Endothelial cell of umbilical vein (primary cell): ENCODE results near the gene MAT2B. TPM values are rescaled to one million over a fixed set of nuclear protein-coding genes. Genes with fewer than 3 reads are reported as not detected.
"Not testable (repeated sequence)": the region's sequence is repeated elsewhere in the genome, so short reads cannot be mapped to it uniquely, and the experiment has no call there.

ENCODE experiments used
- BruUV-seq: library from RNA; stranded (reverse); fragments of 400-500 nt; replicated peaks from 2 replicates; lab custom pipeline; 2021; lab: Mats Ljungman, UMichigan
- CTCF ChIA-PET: fragments of 300-600, 350-600 bp; sonication (Branson Sonifier 250); formaldehyde crosslinking; loops from one replicate; lab custom pipeline; 2021; ENCODE audit warnings: antibody characterized with exemption, inconsistent platforms; lab: Charles Lee
- POLR2A ChIA-PET: fragments of 300-600, 350-600 bp; sonication (Branson Sonifier 250); formaldehyde crosslinking; loops from one replicate; lab custom pipeline; 2021; ENCODE audit warnings: antibody characterized with exemption, inconsistent platforms; lab: Charles Lee
- DNase-seq: peaks from one replicate; pipeline ENCODE4 v3.0.0-alpha.2; 2011; ENCODE audit warnings: low read depth, low spot score
- FAIRE-seq: peaks from 2 replicates; lab custom pipeline; 2011; peaks lifted over from hg19 to GRCh38; lab: Jason Lieb, UNC
- H2AFZ ChIP-seq: 2 replicates; pipeline ENCODE4 v1.6.0; 2012; ENCODE audit warnings: low read depth, low read length, control low read depth, inconsistent platforms
- H3K27ac ChIP-seq: 2 replicates; pipeline ENCODE4 v1.5.1; 2011; ENCODE audit warnings: low read depth, mild to moderate bottlenecking, control low read depth, low read length, moderate library complexity; ENCODE audit not compliant: insufficient read depth
- H3K27me3 ChIP-seq, 2 experiments: 2 replicates each; pipeline versions ENCODE4 v1.6.0 to v1.6.1; 2011; ENCODE audit warnings: low read length in 2 of 2, mixed read lengths in 1 of 2; ENCODE audit not compliant: control insufficient read depth in 2 of 2, insufficient read depth in 2 of 2
- H3K36me3 ChIP-seq, 2 experiments: 2 replicates in 1 of 2; 3 replicates in 1 of 2; pipeline ENCODE4 v1.5.1; 2011; ENCODE audit warnings: low read length in 2 of 2, mild to moderate bottlenecking in 1 of 2, moderate library complexity in 1 of 2; ENCODE audit not compliant: control insufficient read depth in 2 of 2, insufficient read depth in 2 of 2; ENCODE audit errors: extremely low read depth in 1 of 2
- H3K4me1 ChIP-seq: 3 replicates; pipeline ENCODE4 v1.5.1; 2011; ENCODE audit warnings: mild to moderate bottlenecking, low read length; ENCODE audit not compliant: control insufficient read depth, insufficient read depth; ENCODE audit errors: extremely low read depth
- H3K4me2 ChIP-seq: 2 replicates; pipeline ENCODE4 v1.6.1; 2011; ENCODE audit warnings: low read length, control low read depth, mixed read lengths; ENCODE audit not compliant: insufficient read depth
- H3K4me3 ChIP-seq, 3 experiments: fragments of 200-600 bp in 1 of 3; sonication (generic), shearing (Covaris generic) in 1 of 3; replicated peaks in 1 of 3; 2 replicates each; pipeline ENCODE4 v1.5.1; 2011 to 2016; ENCODE audit warnings: control low read depth in 3 of 3, low read length in 3 of 3, mild to moderate bottlenecking in 2 of 3, inconsistent platforms in 1 of 3, low read depth in 1 of 3, moderate library complexity in 1 of 3; ENCODE audit not compliant: insufficient read depth in 1 of 3
- H3K79me2 ChIP-seq: 2 replicates; pipeline ENCODE4 v1.6.0; 2012; ENCODE audit warnings: low read length, inconsistent platforms; ENCODE audit not compliant: control insufficient read depth, insufficient read depth
- H3K9ac ChIP-seq: replicated peaks from 2 replicates; pipeline ENCODE3; 2011; ENCODE audit warnings: low read length, control low read depth; ENCODE audit not compliant: insufficient read depth; ENCODE audit errors: extremely low read depth
- H3K9me1 ChIP-seq: replicated peaks from 3 replicates; pipeline ENCODE4 v1.6.0; 2011; ENCODE audit warnings: mild to moderate bottlenecking, low read length; ENCODE audit not compliant: control insufficient read depth, insufficient read depth; ENCODE audit errors: extremely low read depth
- H3K9me3 ChIP-seq: replicated peaks from 2 replicates; pipeline ENCODE4 v1.5.1; 2012; ENCODE audit warnings: low read length, inconsistent platforms; ENCODE audit not compliant: control insufficient read depth, insufficient read depth
- H4K20me1 ChIP-seq: replicated peaks from 2 replicates; pipeline ENCODE3; 2011; ENCODE audit warnings: mild to moderate bottlenecking, low read length; ENCODE audit not compliant: control insufficient read depth, insufficient read depth; ENCODE audit errors: extremely low read depth
- POLR2A ChIP-seq: IDR thresholded peaks from 2 replicates; pipeline ENCODE4 v1.6.1; 2012; ENCODE audit warnings: low read depth, mild to moderate bottlenecking, control low read depth, low read length
- POLR2AphosphoS5 ChIP-seq: IDR thresholded peaks from 2 replicates; pipeline ENCODE4 v1.6.1; 2012; ENCODE audit warnings: low read depth, mild to moderate bottlenecking, control low read depth, low read length, moderate library complexity; ENCODE audit not compliant: insufficient read depth
- dilution Hi-C: fragments of 300-500 bp; cut with MboI; formaldehyde crosslinking; loops from one replicate; pipeline ENCODE4 v1.15.0; 2019; ENCODE audit warnings: low sequenced_read_pairs; ENCODE audit not compliant: extremely low pct_ligation_motif_present
- intact Hi-C: fragments of 100-400 bp; cut with micrococcal nuclease; formaldehyde crosslinking; loops from one replicate; pipeline ENCODE4 v1.10.0; 2022
- polyA plus RNA-seq, 4 experiments: library from polyadenylated mRNA; depleted of rRNA in 3 of 4; stranded (reverse) in 3 of 4; unstranded in 1 of 4; fragments of >200 nt; gene quantifications; 2 replicates each; pipeline versions ENCODE4 v1.2.1 to v1.2.3, GENCODE V29; 2011 to 2012; ENCODE audit warnings: missing spikeins in 1 of 4
- total RNA-seq: library from RNA; stranded (reverse); gene quantifications from 2 replicates; pipeline ENCODE4 v1.2.3, GENCODE V29; 2021

Gene MAT2B
- total and polyA plus RNA-seq, 2 donors (not counting 3 experiments of a cell fraction or from before 2014, with no cell fraction given) = 41.5 to 101 TPM

GRCh38 chr5:163535290-163535689 is 29.9 kb downstream of the MAT2B start:
- POLR2A ChIA-PET = no interaction called here
- H3K4me1 ChIP-seq = no peaks in the 10 kb centered on the region
- DNase-seq (no peak), FAIRE-seq (no peak)
- CTCF ChIA-PET = no interaction called here
- no peak overlapping the region for H3K4me2 ChIP-seq
- no peak overlapping the region for H2AFZ ChIP-seq
- no peak overlapping the region for H3K4me3 ChIP-seq
- no peaks in the 10 kb centered on the region for H3K79me2 ChIP-seq
- peaks cover 2 to 9% of the 10 kb centered on the region in 2 experiments for H3K27me3 ChIP-seq
- no TSS peak for BruUV-seq
- no peaks in the 10 kb centered on the region for H3K36me3 ChIP-seq
- no peaks in the 10 kb centered on the region for H4K20me1 ChIP-seq
- H3K9ac ChIP-seq = no peak overlapping the region
- intact Hi-C loops = no loop called here
- dilution Hi-C loops = no loop called here
- TF ChIP-seq POLR2A (no peak), POLR2AphosphoS5 (no peak)
- H3K9me1 ChIP-seq = no peaks in the 10 kb centered on the region
- no peak overlapping the region for H3K27ac ChIP-seq
- no peaks in the 10 kb centered on the region for H3K9me3 ChIP-seq

- H4K20me1 ChIP-seq, FAIRE-seq, dilution Hi-C loops, H3K27ac ChIP-seq, CTCF ChIA-PET, H3K4me1 ChIP-seq, H3K27me3 ChIP-seq, BruUV-seq, H3K4me2 ChIP-seq, H3K9me3 ChIP-seq, H3K36me3 ChIP-seq, H3K79me2 ChIP-seq, DNase-seq, POLR2A ChIA-PET, H3K9ac ChIP-seq, H2AFZ ChIP-seq, H3K9me1 ChIP-seq, intact Hi-C loops, H3K4me3 ChIP-seq: not testable (repeated sequence)
These were observed 31.0 kb downstream of the MAT2B start for GRCh38 chr5:163536442-163536841.
